ENCODE results near the gene CD93. TPM values are rescaled to one million over a fixed set of nuclear protein-coding genes. Genes with fewer than 3 reads are reported as not detected.

Gene CD93
- polyA plus RNA-seq, 4 donors = 0.67 to 36.7 (median 8.9) TPM

GRCh38 chr20:23078351-23079015 lies 7.6 kb downstream of the CD93 start:
- H3K9me3 ChIP-seq (ENCODE audit: control insufficient read depth in 2 of 2, insufficient read depth in 1 of 2, low read depth in 1 of 2, low read length in 1 of 2) = no peaks in the 10 kb centered on the region
- no peaks in the 10 kb centered on the region for H3K36me3 ChIP-seq (ENCODE audit: control insufficient read depth in 3 of 3, insufficient read depth in 2 of 3, low read depth in 1 of 3, low read length in 3 of 3)
- WGBS, 3 donors = 71 to 76% (median 74%) methylated on average over 5 of the region's 5 CpGs
- no peak for FAIRE-seq
- no peak for DNase-seq
- H3K27ac ChIP-seq (ENCODE audit: low read depth in 1 of 3, low read length in 2 of 3) = no peak overlapping the region
- H3K27me3 ChIP-seq (ENCODE audit: control insufficient read depth in 3 of 3, insufficient read depth in 3 of 3, low read length in 3 of 3) = no peaks in the 10 kb centered on the region
- H3K4me3 ChIP-seq (ENCODE audit: low read depth in 1 of 3, low read length in 3 of 3) = no peak overlapping the region
- no peaks in the 10 kb centered on the region for H3K4me1 ChIP-seq (ENCODE audit: control insufficient read depth in 3 of 3, insufficient read depth in 2 of 3, low read depth in 1 of 3, low read length in 2 of 3)

GRCh38 chr20:23077277-23077676 lies 8.8 kb downstream of the CD93 start:
- FAIRE-seq = no peak
- H3K27me3 ChIP-seq (ENCODE audit: control insufficient read depth in 3 of 3, insufficient read depth in 3 of 3, low read length in 3 of 3) = no peaks in the 10 kb centered on the region
- H3K27ac ChIP-seq (ENCODE audit: low read depth in 1 of 3, low read length in 2 of 3) = no peak overlapping the region
- DNase-seq = no peak
- H3K4me3 ChIP-seq (ENCODE audit: low read depth in 1 of 3, low read length in 3 of 3) = no peak overlapping the region
- no peaks in the 10 kb centered on the region for H3K4me1 ChIP-seq (ENCODE audit: control insufficient read depth in 3 of 3, insufficient read depth in 2 of 3, low read depth in 1 of 3, low read length in 2 of 3)
- no peaks in the 10 kb centered on the region for H3K9me3 ChIP-seq (ENCODE audit: control insufficient read depth in 2 of 2, insufficient read depth in 1 of 2, low read depth in 1 of 2, low read length in 1 of 2)
- 82 to 92% (median 88%) methylated on average over 4 of the region's 4 CpGs for WGBS, 3 donors
- H3K36me3 ChIP-seq (ENCODE audit: control insufficient read depth in 3 of 3, insufficient read depth in 2 of 3, low read depth in 1 of 3, low read length in 3 of 3) = no peaks in the 10 kb centered on the region

GRCh38 chr20:23074052-23074451 lies 12.1 kb downstream of the CD93 start:
- FAIRE-seq = no peak
- no peak overlapping the region for H3K27ac ChIP-seq (ENCODE audit: low read depth in 1 of 3, low read length in 2 of 3)
- no peaks in the 10 kb centered on the region for H3K27me3 ChIP-seq (ENCODE audit: control insufficient read depth in 3 of 3, insufficient read depth in 3 of 3, low read length in 3 of 3)
- DNase-seq = no peak
- no peaks in the 10 kb centered on the region for H3K36me3 ChIP-seq (ENCODE audit: control insufficient read depth in 3 of 3, insufficient read depth in 2 of 3, low read depth in 1 of 3, low read length in 3 of 3)
- WGBS, 3 donors = 77 to 88% (median 84%) methylated on average over 3 of the region's 3 CpGs
- H3K4me1 ChIP-seq (ENCODE audit: control insufficient read depth in 3 of 3, insufficient read depth in 2 of 3, low read depth in 1 of 3, low read length in 2 of 3) = no peaks in the 10 kb centered on the region
- no peaks in the 10 kb centered on the region for H3K9me3 ChIP-seq (ENCODE audit: control insufficient read depth in 2 of 2, insufficient read depth in 1 of 2, low read depth in 1 of 2, low read length in 1 of 2)
- H3K4me3 ChIP-seq (ENCODE audit: low read depth in 1 of 3, low read length in 3 of 3) = no peak overlapping the region

- FAIRE-seq (no peak), DNase-seq (no peak)
- H3K4me1 ChIP-seq (ENCODE audit: control insufficient read depth in 3 of 3, insufficient read depth in 2 of 3, low read depth in 1 of 3, low read length in 2 of 3) = no peaks in the 10 kb centered on the region
- 73 to 84% (median 78%) methylated on average over 11 of the region's 11 CpGs for WGBS, 3 donors
- H3K4me3 ChIP-seq (ENCODE audit: low read depth in 1 of 3, low read length in 3 of 3) = no peak overlapping the region
- no peaks in the 10 kb centered on the region for H3K36me3 ChIP-seq (ENCODE audit: control insufficient read depth in 3 of 3, insufficient read depth in 2 of 3, low read depth in 1 of 3, low read length in 3 of 3)
- no peaks in the 10 kb centered on the region for H3K9me3 ChIP-seq (ENCODE audit: control insufficient read depth in 2 of 2, insufficient read depth in 1 of 2, low read depth in 1 of 2, low read length in 1 of 2)
- no peak overlapping the region for H3K27ac ChIP-seq (ENCODE audit: low read depth in 1 of 3, low read length in 2 of 3)
- no peaks in the 10 kb centered on the region for H3K27me3 ChIP-seq (ENCODE audit: control insufficient read depth in 3 of 3, insufficient read depth in 3 of 3, low read length in 3 of 3)
Observed at GRCh38 chr20:23072892-23073586, 13.1 kb downstream of the CD93 start.

GRCh38 chr20:23071996-23072395 lies 14.1 kb downstream of the CD93 start:
- FAIRE-seq = no peak
- Histone ChIP-seq H3K4me1 (ENCODE audit: control insufficient read depth in 3 of 3, insufficient read depth in 2 of 3, low read depth in 1 of 3, low read length in 2 of 3) (no peaks in the 10 kb centered on the region), H3K9me3 (ENCODE audit: control insufficient read depth in 2 of 2, insufficient read depth in 1 of 2, low read depth in 1 of 2, low read length in 1 of 2) (no peaks in the 10 kb centered on the region), H3K27ac (ENCODE audit: low read depth in 1 of 3, low read length in 2 of 3) (no peak overlapping the region), H3K27me3 (ENCODE audit: control insufficient read depth in 3 of 3, insufficient read depth in 3 of 3, low read length in 3 of 3) (no peaks in the 10 kb centered on the region), H3K4me3 (ENCODE audit: low read depth in 1 of 3, low read length in 3 of 3) (no peak overlapping the region), H3K36me3 (ENCODE audit: control insufficient read depth in 3 of 3, insufficient read depth in 2 of 3, low read depth in 1 of 3, low read length in 3 of 3) (no peaks in the 10 kb centered on the region)
- 63 to 68% (median 63%) methylated on average over 4 of the region's 4 CpGs for WGBS, 3 donors
- no peak for DNase-seq

- no peak for FAIRE-seq
Observed at GRCh38 chr20:23071398-23071797, 14.7 kb downstream of the CD93 start.

GRCh38 chr20:23069108-23069507 lies 17.0 kb downstream of the CD93 start:
- Histone ChIP-seq H3K36me3 (ENCODE audit: control insufficient read depth in 3 of 3, insufficient read depth in 2 of 3, low read depth in 1 of 3, low read length in 3 of 3) (no peaks in the 10 kb centered on the region), H3K4me3 (ENCODE audit: low read depth in 1 of 3, low read length in 3 of 3) (no peak overlapping the region), H3K4me1 (ENCODE audit: control insufficient read depth in 3 of 3, insufficient read depth in 2 of 3, low read depth in 1 of 3, low read length in 2 of 3) (no peaks in the 10 kb centered on the region), H3K9me3 (ENCODE audit: control insufficient read depth in 2 of 2, insufficient read depth in 1 of 2, low read depth in 1 of 2, low read length in 1 of 2) (no peaks in the 10 kb centered on the region), H3K27me3 (ENCODE audit: control insufficient read depth in 3 of 3, insufficient read depth in 3 of 3, low read length in 3 of 3) (no peaks in the 10 kb centered on the region), H3K27ac (ENCODE audit: low read depth in 1 of 3, low read length in 2 of 3) (no peak overlapping the region)
- DNase-seq (no peak), FAIRE-seq (no peak)
- WGBS, 3 donors = 74 to 84% (median 75%) methylated on average over 2 of the region's 2 CpGs

More at GRCh38 chr20:23071398-23071797, 14.7 kb downstream of the CD93 start:
- Histone ChIP-seq H3K27ac (ENCODE audit: low read depth in 1 of 3, low read length in 2 of 3) (no peak overlapping the region), H3K36me3 (ENCODE audit: control insufficient read depth in 3 of 3, insufficient read depth in 2 of 3, low read depth in 1 of 3, low read length in 3 of 3) (no peaks in the 10 kb centered on the region), H3K4me3 (ENCODE audit: low read depth in 1 of 3, low read length in 3 of 3) (no peak overlapping the region), H3K4me1 (ENCODE audit: control insufficient read depth in 3 of 3, insufficient read depth in 2 of 3, low read depth in 1 of 3, low read length in 2 of 3) (no peaks in the 10 kb centered on the region), H3K9me3 (ENCODE audit: control insufficient read depth in 2 of 2, insufficient read depth in 1 of 2, low read depth in 1 of 2, low read length in 1 of 2) (no peaks in the 10 kb centered on the region), H3K27me3 (ENCODE audit: control insufficient read depth in 3 of 3, insufficient read depth in 3 of 3, low read length in 3 of 3) (no peaks in the 10 kb centered on the region)
- WGBS, 3 donors = 64 to 81% (median 78%) methylated on average over 3 of the region's 3 CpGs
- no peak for DNase-seq

- no peaks in the 10 kb centered on the region for H3K4me1 ChIP-seq (ENCODE audit: control insufficient read depth in 3 of 3, insufficient read depth in 2 of 3, low read depth in 1 of 3, low read length in 2 of 3)
- H3K4me3 ChIP-seq (ENCODE audit: low read depth in 1 of 3, low read length in 3 of 3) = no peak overlapping the region
- no peak for FAIRE-seq
- 62 to 84% (median 79%) methylated on average over 1 of the region's 1 CpG for WGBS, 3 donors
- no peak overlapping the region for H3K27ac ChIP-seq (ENCODE audit: low read depth in 1 of 3, low read length in 2 of 3)
- H3K27me3 ChIP-seq (ENCODE audit: control insufficient read depth in 3 of 3, insufficient read depth in 3 of 3, low read length in 3 of 3) = no peaks in the 10 kb centered on the region
- no peaks in the 10 kb centered on the region for H3K36me3 ChIP-seq (ENCODE audit: control insufficient read depth in 3 of 3, insufficient read depth in 2 of 3, low read depth in 1 of 3, low read length in 3 of 3)
- no peak for DNase-seq
- H3K9me3 ChIP-seq (ENCODE audit: control insufficient read depth in 2 of 2, insufficient read depth in 1 of 2, low read depth in 1 of 2, low read length in 1 of 2) = no peaks in the 10 kb centered on the region
Observed at GRCh38 chr20:23068283-23068682, 17.8 kb downstream of the CD93 start.
